HG02852 (cell line): Measurements from ENCODE around the gene KLHL12.
"Not testable (repeated sequence)": the region's sequence is repeated elsewhere in the genome, so short reads cannot be mapped to it uniquely, and the experiment has no call there.

Source experiments
- ATAC-seq: cut with Tn5 transposase; IDR thresholded peaks from one replicate; pipeline ENCODE4 v1.9.1; 2021; ENCODE audit warnings: mild to moderate bottlenecking, moderate library complexity; ENCODE audit not compliant: unreplicated experiment

KLHL12 gene

DNA sequence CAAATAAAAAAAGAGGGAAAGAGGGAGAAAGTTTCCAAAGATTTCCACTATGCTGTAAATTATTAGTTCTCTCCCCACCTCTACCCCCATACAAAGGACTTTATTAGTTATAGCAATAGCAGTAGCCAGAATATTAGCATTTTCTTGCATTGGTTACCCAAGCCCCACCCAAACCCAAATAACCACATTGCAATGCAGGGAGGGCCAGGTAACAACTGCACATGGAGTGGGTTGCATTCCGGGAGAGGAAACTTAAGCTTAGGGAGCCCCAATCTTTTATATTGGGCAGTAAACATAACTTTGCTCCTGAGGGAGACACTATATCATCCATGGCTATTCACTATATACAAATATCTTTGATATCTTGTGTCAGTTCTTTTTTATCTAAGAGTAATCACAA, 25.1 kb upstream of the KLHL12 start:
- ATAC-seq, result no peak

- ATAC-seq, result no peak
These were observed 24.4 kb upstream of the KLHL12 start for GRCh38 chr1:202951437-202951836.

DNA sequence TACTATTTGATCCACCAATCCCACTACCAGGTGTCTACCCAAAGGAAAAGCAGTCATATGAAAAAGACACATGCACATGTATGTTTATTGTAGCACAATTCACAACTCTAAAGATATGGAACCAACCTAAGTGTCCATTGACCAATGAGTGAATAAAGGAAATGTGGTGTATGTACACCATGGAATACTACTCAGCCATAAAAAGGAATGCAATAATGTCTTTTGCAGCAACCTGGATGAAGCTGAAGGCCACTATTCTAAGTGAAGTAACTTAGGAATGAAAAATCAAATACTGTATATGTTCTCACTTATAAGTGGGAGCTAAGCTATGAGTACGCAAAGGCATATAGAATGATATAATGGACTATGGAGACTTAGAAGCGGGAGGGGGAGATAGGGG, 18.4 kb upstream of the KLHL12 start:
- no peak for ATAC-seq

DNA sequence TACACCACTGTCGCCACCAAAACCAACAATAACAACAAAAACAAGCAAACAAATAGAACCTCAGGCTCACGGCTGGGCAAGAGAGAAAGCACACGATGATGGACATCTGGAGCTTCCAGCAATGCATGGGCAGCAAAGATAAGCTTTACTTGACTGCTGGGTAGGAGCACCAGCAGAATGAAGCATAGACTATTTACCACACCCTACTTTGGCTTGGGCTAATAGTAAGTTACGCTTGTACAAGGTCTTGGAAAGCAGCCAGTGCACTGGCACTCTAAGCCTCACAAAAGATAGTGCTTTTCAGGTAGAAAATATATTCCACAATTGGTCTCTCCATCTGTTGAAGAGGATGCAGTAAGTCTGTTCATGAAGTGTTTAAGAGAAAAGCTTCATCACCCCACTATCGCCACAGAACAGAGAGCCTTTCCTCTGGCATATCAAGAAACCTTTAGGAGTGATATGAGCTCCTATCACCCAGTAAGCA, 17.4 kb upstream of the KLHL12 start:
- ATAC-seq, result no peak

GRCh38 chr1:202942426-202942825, 15.4 kb upstream of the KLHL12 start:
- ATAC-seq, result no peak

GRCh38 chr1:202941372-202941771, 14.3 kb upstream of the KLHL12 start:
- ATAC-seq, result no peak

GRCh38 chr1:202940561-202940960, 13.5 kb upstream of the KLHL12 start:
- no peak for ATAC-seq

- no peak for ATAC-seq
These were observed 11.4 kb upstream of the KLHL12 start for GRCh38 chr1:202938287-202938925.

GRCh38 chr1:202936409-202936808, 9.4 kb upstream of the KLHL12 start:
- not testable (repeated sequence) for ATAC-seq

DNA sequence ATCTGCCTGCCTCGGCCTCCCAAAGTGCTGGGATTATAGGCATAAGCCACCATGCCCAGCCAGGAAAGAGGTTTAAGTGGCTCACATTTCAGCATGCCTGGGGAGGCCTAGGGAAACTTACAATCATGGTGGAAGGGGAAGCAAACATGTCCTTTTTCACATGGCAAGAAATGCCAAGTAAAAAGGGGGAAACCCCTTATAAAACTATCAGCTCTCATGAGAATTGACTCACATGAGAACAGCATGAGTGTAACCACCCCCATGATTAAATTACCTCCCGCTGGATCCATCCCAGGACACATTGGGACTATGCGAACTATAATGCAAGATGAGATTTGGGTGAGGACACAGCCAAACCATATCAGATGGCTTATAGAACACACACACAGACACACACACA, 8.8 kb upstream of the KLHL12 start:
- no peak for ATAC-seq

- no peak for ATAC-seq
These were observed 7.7 kb upstream of the KLHL12 start for GRCh38 chr1:202934755-202935154.

- no peak for ATAC-seq
These were observed 5.4 kb upstream of the KLHL12 start for GRCh38 chr1:202932476-202932875.

GRCh38 chr1:202923533-202923932, 3.5 kb downstream of the KLHL12 start:
- no peak for ATAC-seq

GRCh38 chr1:202919615-202920014, 7.4 kb downstream of the KLHL12 start:
- ATAC-seq, result no peak

- ATAC-seq, result no peak
These were observed 11.9 kb downstream of the KLHL12 start for GRCh38 chr1:202915146-202915545.

- not testable (repeated sequence) for ATAC-seq
These were observed 14.6 kb downstream of the KLHL12 start for GRCh38 chr1:202912476-202912875.

- ATAC-seq, result no peak
These were observed 17.5 kb downstream of the KLHL12 start for GRCh38 chr1:202909494-202909893.

- ATAC-seq, result no peak
These were observed 18.0 kb downstream of the KLHL12 start for GRCh38 chr1:202908998-202909397.

GRCh38 chr1:202905331-202905730, 21.7 kb downstream of the KLHL12 start:
- no peak for ATAC-seq

DNA sequence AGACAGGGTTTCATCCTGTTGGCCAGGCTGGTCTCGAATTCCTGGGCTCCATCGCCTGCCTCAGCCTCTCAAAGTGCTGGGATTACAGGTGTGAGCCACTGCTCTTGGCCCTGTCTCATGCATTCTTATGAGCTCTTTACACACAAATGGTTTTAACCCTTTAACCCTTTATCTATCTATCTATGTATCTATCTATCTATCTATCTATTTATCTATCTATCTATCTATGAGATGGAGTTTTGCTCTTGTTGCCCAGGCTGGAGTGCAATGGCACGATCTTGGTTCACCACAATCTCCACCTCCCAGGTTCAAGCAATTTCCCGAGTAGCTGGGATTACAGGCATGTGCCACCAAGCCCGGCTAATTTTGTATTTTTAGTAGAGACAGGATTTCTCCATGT, 23.2 kb downstream of the KLHL12 start:
- ATAC-seq, result not testable (repeated sequence)

DNA sequence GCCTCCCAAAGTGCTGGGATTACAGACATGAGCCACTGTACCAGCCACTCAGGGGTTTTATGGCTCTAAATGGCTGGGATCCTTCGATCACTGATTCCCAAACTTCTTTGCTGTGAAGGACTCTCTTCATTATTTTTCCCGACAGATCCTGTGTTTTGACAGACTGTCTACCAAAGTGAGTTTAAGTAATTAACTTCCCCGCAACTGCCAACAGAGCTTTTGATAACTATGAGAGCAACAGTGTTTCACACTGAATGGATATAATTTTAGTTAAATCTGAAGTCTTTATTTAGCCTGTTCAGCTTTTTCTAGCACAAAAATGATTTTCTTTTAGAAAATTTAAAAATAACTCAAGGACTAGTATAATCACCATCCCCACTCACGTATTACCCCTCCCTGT, 25.5 kb downstream of the KLHL12 start:
- ATAC-seq, result no peak

DNA sequence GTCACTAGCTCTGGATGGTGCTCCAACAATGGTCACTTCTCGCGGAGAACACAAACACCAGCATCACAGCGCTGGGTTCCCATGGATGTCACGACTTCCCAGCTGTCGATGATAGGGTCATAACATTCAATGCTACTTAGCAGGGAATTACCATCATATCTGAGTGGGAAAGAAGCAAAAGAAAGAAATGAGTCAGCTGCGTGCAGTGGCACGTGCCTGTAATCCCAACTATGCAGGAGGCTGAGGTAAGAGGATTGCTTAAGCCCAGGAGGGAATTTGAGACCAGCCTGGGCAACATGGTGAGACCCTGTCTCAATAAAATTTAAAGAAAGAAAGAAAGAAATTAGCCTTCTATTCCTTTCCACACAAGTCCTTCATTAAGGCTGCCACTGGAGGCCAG, 34.5 kb downstream of the KLHL12 start:
- ATAC-seq, result no peak

GRCh38 chr1:202890392-202890791, 36.6 kb downstream of the KLHL12 start:
- ATAC-seq, result no peak
